A673 (cell line): ENCODE measurements around the gene PRPF6. TPM values are rescaled to one million over a fixed set of nuclear protein-coding genes. Genes with fewer than 3 reads are reported as not detected.

Source experiments
- BruUV-seq: library from RNA; stranded (reverse); fragments of 400-500 nt; replicated peaks from 2 replicates; lab custom pipeline; 2021; lab: Mats Ljungman, UMichigan
- CTCF ChIA-PET: fragments of 300-600 bp; sonication (Branson Sonifier 250); formaldehyde crosslinking; loops from one replicate; lab custom pipeline; 2022; ENCODE audit warnings: antibody characterized with exemption; lab: Charles Lee
- POLR2A ChIA-PET: fragments of 300-600 bp; sonication (Branson Sonifier 250); formaldehyde crosslinking; loops from one replicate; lab custom pipeline; 2022; ENCODE audit warnings: antibody characterized with exemption; ENCODE audit not compliant: low non-redundant PET; lab: Charles Lee
- DNase-seq: peaks from one replicate; pipeline ENCODE4 v3.0.0-alpha.2; 2015; ENCODE audit warnings: low spot score
- H3K27ac ChIP-seq: fragments of 200-600 bp; sonication (generic); 2 replicates; pipeline ENCODE4 v1.5.1; 2016; ENCODE audit warnings: mixed run types, low read depth, mild to moderate bottlenecking, mixed read lengths, antibody characterized with exemption, low read length; ENCODE audit not compliant: poor library complexity, severe bottlenecking
- H3K27me3 ChIP-seq: fragments of 200-600 bp; sonication (generic); replicated peaks from 2 replicates; pipeline ENCODE4 v1.6.1; 2017; ENCODE audit warnings: mixed run types, low read depth, mild to moderate bottlenecking, mixed read lengths, antibody characterized with exemption, low read length; ENCODE audit not compliant: insufficient read depth, poor library complexity
- H3K36me3 ChIP-seq: fragments of 200-600 bp; sonication (generic); 2 replicates; pipeline ENCODE4 v1.6.1; 2016; ENCODE audit warnings: mixed run types, mild to moderate bottlenecking, mixed read lengths, antibody characterized with exemption, low read length; ENCODE audit not compliant: insufficient read depth, poor library complexity, severe bottlenecking
- H3K4me1 ChIP-seq: fragments of 200-600 bp; sonication (generic); 2 replicates; pipeline ENCODE4 v1.6.1; 2017; ENCODE audit warnings: mixed run types, mild to moderate bottlenecking, mixed read lengths, antibody characterized with exemption, low read length; ENCODE audit not compliant: insufficient read depth, poor library complexity, severe bottlenecking
- H3K4me3 ChIP-seq: fragments of 200-600 bp; sonication (generic); 2 replicates; pipeline ENCODE4 v1.5.1; 2016; ENCODE audit warnings: low read depth, mixed run types, mild to moderate bottlenecking, mixed read lengths, low read length; ENCODE audit not compliant: poor library complexity, severe bottlenecking
- H3K9me3 ChIP-seq: fragments of 200-600 bp; sonication (generic); 2 replicates; pipeline ENCODE4 v1.6.1; 2016; ENCODE audit warnings: mixed run types, low read depth, mild to moderate bottlenecking, mixed read lengths, antibody characterized with exemption, low read length; ENCODE audit not compliant: poor library complexity, severe bottlenecking
- EZH2 ChIP-seq: fragments of 200-600 bp; sonication (generic); IDR thresholded peaks from 2 replicates; pipeline ENCODE4 v1.6.1; 2017; ENCODE audit warnings: borderline replicate concordance, low read depth, mild to moderate bottlenecking, mixed read lengths, antibody characterized with exemption, low read length; ENCODE audit not compliant: poor library complexity, severe bottlenecking
- intact Hi-C: fragments of 100-400 bp; cut with micrococcal nuclease; formaldehyde crosslinking; loops from one replicate; pipeline ENCODE4 v1.10.0; 2022; ENCODE audit not compliant: unreplicated experiment
- total RNA-seq: library from RNA; stranded (reverse); gene quantifications from 2 replicates; pipeline ENCODE4 v1.2.3, GENCODE V29; 2021
- TF ChIP-seq, protein P1 (sequence below): fragments of 300-800, 200-600 bp; sonication (generic); conservative IDR thresholded peaks from 2 replicates; pipeline ENCODE4 v1.5.1; 2017; ENCODE audit warnings: low read depth, mild to moderate bottlenecking, antibody characterized with exemption, low read length, moderate library complexity, mixed read lengths

PRPF6 gene
- total RNA-seq, 1 experiment from 2014 or later = 86.3 TPM

DNA sequence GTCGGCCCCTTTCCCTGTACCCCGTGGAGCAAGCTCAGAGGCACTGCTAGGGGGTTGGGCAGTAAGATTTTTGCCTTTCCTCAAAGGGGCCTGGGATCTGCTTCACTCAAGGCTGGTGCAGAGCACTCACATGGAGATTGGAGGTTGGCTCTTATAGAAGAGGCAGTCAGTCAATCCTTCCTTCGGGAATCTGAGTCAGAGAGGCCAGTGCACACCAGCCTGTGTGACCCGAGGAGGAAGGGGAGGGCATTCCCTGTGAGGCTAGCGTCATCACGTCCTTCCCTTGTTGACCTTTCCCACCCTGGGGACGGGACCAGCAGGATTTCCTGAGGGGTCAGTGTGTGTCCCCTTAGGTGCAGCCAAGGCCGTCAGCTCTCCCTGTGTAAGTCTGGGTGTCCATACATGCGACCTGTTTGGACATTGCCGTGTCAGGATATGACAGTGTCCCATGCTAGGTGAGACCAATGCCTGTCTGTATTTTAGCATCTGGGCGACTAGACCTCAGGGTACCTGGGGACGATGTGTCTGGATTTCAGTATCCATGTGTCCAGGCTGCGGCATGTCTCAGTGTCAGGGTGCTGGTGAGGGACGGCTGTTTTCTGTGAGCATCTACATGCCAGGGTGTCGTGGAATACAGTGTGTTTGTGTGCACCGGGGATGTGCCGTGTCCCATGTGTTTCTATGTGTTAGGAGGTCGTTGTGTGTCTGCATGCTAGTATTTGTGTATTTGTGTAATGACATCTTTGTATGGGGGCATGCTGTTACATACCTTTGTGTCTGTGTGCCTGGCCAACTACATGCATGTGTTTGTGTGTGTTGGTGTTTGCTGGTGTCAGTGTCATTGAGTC is 8.4 kb upstream of the PRPF6 start:
- Histone ChIP-seq H3K27ac (no peak overlapping the region), H3K27me3 (no peaks in the 10 kb centered on the region), H3K36me3 (peaks cover 7% of the 10 kb centered on the region), H3K9me3 (no peaks in the 10 kb centered on the region), H3K4me1 (peaks cover 5% of the 10 kb centered on the region), H3K4me3 (no peak overlapping the region)
- ChIA-PET CTCF (interaction anchor here (0.7 kb wide), 1 partner anchor 417 kb away, joined by 3 read pairs; no protein-coding TSS in a partner anchor), POLR2A (no interaction called here)
- no peak for TF ChIP-seq EZH2
- TF ChIP-seq, protein P1, sequence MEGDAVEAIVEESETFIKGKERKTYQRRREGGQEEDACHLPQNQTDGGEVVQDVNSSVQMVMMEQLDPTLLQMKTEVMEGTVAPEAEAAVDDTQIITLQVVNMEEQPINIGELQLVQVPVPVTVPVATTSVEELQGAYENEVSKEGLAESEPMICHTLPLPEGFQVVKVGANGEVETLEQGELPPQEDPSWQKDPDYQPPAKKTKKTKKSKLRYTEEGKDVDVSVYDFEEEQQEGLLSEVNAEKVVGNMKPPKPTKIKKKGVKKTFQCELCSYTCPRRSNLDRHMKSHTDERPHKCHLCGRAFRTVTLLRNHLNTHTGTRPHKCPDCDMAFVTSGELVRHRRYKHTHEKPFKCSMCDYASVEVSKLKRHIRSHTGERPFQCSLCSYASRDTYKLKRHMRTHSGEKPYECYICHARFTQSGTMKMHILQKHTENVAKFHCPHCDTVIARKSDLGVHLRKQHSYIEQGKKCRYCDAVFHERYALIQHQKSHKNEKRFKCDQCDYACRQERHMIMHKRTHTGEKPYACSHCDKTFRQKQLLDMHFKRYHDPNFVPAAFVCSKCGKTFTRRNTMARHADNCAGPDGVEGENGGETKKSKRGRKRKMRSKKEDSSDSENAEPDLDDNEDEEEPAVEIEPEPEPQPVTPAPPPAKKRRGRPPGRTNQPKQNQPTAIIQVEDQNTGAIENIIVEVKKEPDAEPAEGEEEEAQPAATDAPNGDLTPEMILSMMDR = no peak
- intact Hi-C loops = loop anchor here (10.0 kb wide), 1 partner anchor 198 kb away; no protein-coding TSS in a partner anchor
- no peak for DNase-seq
- no TSS peak for BruUV-seq

DNA sequence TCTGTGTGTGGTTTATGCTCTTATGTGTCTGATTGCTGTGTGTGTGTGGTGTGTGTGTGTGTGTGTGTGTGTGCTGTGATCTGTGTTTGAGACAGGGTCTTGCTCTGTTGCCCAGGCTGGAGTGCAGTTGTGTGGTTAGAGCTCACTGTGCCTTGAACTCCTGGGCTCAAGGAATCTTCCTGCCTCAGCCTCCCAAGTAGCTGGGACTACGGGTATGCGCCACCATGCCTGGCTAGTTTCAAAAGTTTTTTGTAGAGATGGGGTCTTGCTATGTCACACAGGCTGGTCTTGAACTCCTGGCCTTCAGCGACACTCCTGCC is 7.8 kb upstream of the PRPF6 start:
- Histone ChIP-seq H3K36me3 (peaks cover 2% of the 10 kb centered on the region), H3K27ac (no peak overlapping the region), H3K9me3 (no peaks in the 10 kb centered on the region), H3K4me1 (peaks cover 8% of the 10 kb centered on the region), H3K4me3 (no peak overlapping the region), H3K27me3 (no peaks in the 10 kb centered on the region)
- intact Hi-C loops = loop anchor here (10.0 kb wide), 1 partner anchor 198 kb away; no protein-coding TSS in a partner anchor
- ChIA-PET CTCF (interaction anchor here (0.7 to 1.4 kb wide), 4 partner anchors 187 to 435 kb away, joined by 3 to 8 read pairs (median 6); partner anchors contain the start of gene PTK6), POLR2A (interaction anchor here (0.6 kb wide), 1 partner anchor 275 kb away, joined by 3 read pairs; no protein-coding TSS in a partner anchor)
- TF ChIP-seq EZH2 = no peak
- TF ChIP-seq, protein P1 = no peak
- no TSS peak for BruUV-seq
- DNase-seq = no peak

DNA sequence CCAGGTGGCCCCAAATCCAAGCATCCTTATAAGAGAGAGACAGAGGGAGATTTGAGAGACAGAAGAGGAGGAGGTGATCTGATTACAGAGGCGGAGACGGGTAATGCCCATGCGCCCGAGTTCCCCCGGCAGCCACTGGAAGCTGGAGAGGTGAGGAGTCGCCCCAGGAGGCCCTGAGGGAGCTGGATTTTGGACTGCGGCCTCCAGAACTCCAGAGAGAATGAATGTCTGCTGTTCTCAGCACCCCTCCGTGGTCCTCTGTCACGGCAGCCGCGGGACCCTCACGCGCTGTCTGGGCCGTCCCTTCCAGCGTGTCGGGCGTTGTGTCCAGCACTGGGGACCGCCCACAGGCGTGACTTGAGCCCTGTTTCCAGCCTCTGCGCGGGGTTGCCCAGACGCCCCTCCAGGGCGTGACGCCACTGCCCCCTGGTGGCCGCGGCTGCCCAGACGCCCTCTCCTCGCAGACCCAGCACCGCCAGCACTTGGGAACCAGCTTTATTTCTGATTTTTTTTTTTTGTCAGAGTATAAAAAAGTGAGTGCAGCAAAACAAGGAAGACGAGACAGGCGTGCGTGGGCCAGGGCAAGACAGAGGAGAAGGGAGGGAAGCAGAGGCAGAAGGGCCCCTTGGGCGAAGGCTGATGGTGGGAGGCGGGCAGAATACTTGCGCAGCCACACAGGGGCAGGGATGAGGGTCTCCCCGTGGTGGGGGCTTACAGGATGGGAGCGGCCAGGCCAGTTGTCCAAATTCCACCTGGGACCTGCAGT is 7.1 kb upstream of the PRPF6 start:
- TF ChIP-seq EZH2 = no peak
- TF ChIP-seq, protein P1 = peak; percentile 99
- no TSS peak for BruUV-seq
- Histone ChIP-seq H3K4me1 (peaks cover 15% of the 10 kb centered on the region), H3K27ac (no peak overlapping the region), H3K27me3 (no peaks in the 10 kb centered on the region), H3K4me3 (peak overlapping the region; percentile 10), H3K9me3 (no peaks in the 10 kb centered on the region), H3K36me3 (no peaks in the 10 kb centered on the region)
- peak; percentile 77 for DNase-seq
- CTCF ChIA-PET = interaction anchor here (0.5 to 1.4 kb wide), 9 partner anchors 19 to 444 kb away, joined by 3 to 8 read pairs (median 4); partner anchors contain the start of gene PTK6
- intact Hi-C loops = loop anchor here (10.0 kb wide), 1 partner anchor 199 kb away; no protein-coding TSS in a partner anchor
- POLR2A ChIA-PET = interaction anchor here (0.6 kb wide), 2 partner anchors 86 to 275 kb away, joined by 3 to 7 read pairs; no protein-coding TSS in a partner anchor
